Measurements from ENCODE around the gene GALNT16. TPM values are rescaled to one million over a fixed set of nuclear protein-coding genes. Genes with fewer than 3 reads are reported as not detected.

GALNT16 gene
- total and polyA plus RNA-seq, 2 experiments from 2014 or later = 1.7 to 2.6 TPM

GRCh38 chr14:69351385-69351784, 91.4 kb downstream of the GALNT16 start:
- Histone ChIP-seq H3K4me1 (ENCODE audit: insufficient read depth) (peaks cover 4% of the 10 kb centered on the region), H3K9me2 (replicated peaks; ENCODE audit: insufficient read depth) (no peaks in the 10 kb centered on the region), H3K79me2 (no peaks in the 10 kb centered on the region), H3K27me3 (no peaks in the 10 kb centered on the region), H4K20me1 (ENCODE audit: insufficient read depth, poor library complexity, severe bottlenecking) (no peaks in the 10 kb centered on the region), H3K4me2 (no peak overlapping the region), H3K36me3 (replicated peaks; ENCODE audit: insufficient read depth, low read depth) (no peaks in the 10 kb centered on the region), H2AFZ (no peak overlapping the region), H3K9me3 (ENCODE audit: low read depth) (no peaks in the 10 kb centered on the region), H3K4me3 (no peak overlapping the region), H3K27ac (no peak overlapping the region)
- no peak for TF ChIP-seq EZH2phosphoT487 (IDR thresholded peaks at IDR 0.05; ENCODE audit: low read depth, severe bottlenecking, unreplicated experiment)
- no peak for TF ChIP-seq EZH2 (IDR thresholded peaks at IDR 0.05; ENCODE audit: borderline replicate concordance)
- no peak for TF ChIP-seq CTCF (IDR thresholded peaks at IDR 0.05; ENCODE audit: poor library complexity)
- no peak for DNase-seq (ENCODE audit: low spot score)
- WGBS (ENCODE audit: low lambda C conversion rate, missing lambda C conversion rate) = 69% methylated on average over 3 of the region's 3 CpGs

- Histone ChIP-seq H3K4me3 (no peak overlapping the region), H3K9me2 (replicated peaks; ENCODE audit: insufficient read depth) (no peaks in the 10 kb centered on the region), H3K4me1 (ENCODE audit: insufficient read depth) (peaks cover 4% of the 10 kb centered on the region), H3K9me3 (ENCODE audit: low read depth) (no peaks in the 10 kb centered on the region), H4K20me1 (ENCODE audit: insufficient read depth, poor library complexity, severe bottlenecking) (no peaks in the 10 kb centered on the region), H3K27me3 (no peaks in the 10 kb centered on the region), H3K4me2 (no peak overlapping the region), H3K36me3 (replicated peaks; ENCODE audit: insufficient read depth, low read depth) (no peaks in the 10 kb centered on the region), H2AFZ (no peak overlapping the region), H3K79me2 (no peaks in the 10 kb centered on the region), H3K27ac (no peak overlapping the region)
- 87% methylated on average over 5 of the region's 5 CpGs for WGBS (ENCODE audit: low lambda C conversion rate, missing lambda C conversion rate)
- DNase-seq (ENCODE audit: low spot score) = no peak
- TF ChIP-seq EZH2 (IDR thresholded peaks at IDR 0.05; ENCODE audit: borderline replicate concordance) (no peak), EZH2phosphoT487 (IDR thresholded peaks at IDR 0.05; ENCODE audit: low read depth, severe bottlenecking, unreplicated experiment) (no peak), CTCF (IDR thresholded peaks at IDR 0.05; ENCODE audit: poor library complexity) (no peak)
These were observed 92.0 kb downstream of the GALNT16 start for GRCh38 chr14:69351911-69352310.

GRCh38 chr14:69353168-69353567, 93.2 kb downstream of the GALNT16 start:
- H3K9me3 ChIP-seq (ENCODE audit: low read depth) = no peaks in the 10 kb centered on the region
- peaks cover 4% of the 10 kb centered on the region for H3K4me1 ChIP-seq (ENCODE audit: insufficient read depth)
- no peaks in the 10 kb centered on the region for H3K27me3 ChIP-seq
- H3K27ac ChIP-seq = no peak overlapping the region
- no peaks in the 10 kb centered on the region for H3K36me3 ChIP-seq (replicated peaks; ENCODE audit: insufficient read depth, low read depth)
- TF ChIP-seq CTCF (IDR thresholded peaks at IDR 0.05; ENCODE audit: poor library complexity) = no peak
- no peak for DNase-seq (ENCODE audit: low spot score)
- H3K4me3 ChIP-seq = no peak overlapping the region
- no peaks in the 10 kb centered on the region for H4K20me1 ChIP-seq (ENCODE audit: insufficient read depth, poor library complexity, severe bottlenecking)
- H2AFZ ChIP-seq = no peak overlapping the region
- no peak overlapping the region for H3K4me2 ChIP-seq
- WGBS (ENCODE audit: low lambda C conversion rate, missing lambda C conversion rate) = 94% methylated on average over 2 of the region's 3 CpGs
- no peaks in the 10 kb centered on the region for H3K79me2 ChIP-seq
- no peaks in the 10 kb centered on the region for H3K9me2 ChIP-seq (replicated peaks; ENCODE audit: insufficient read depth)
